MM.1S (cell line): Measurements from ENCODE around the gene SYNE1.
"Not testable (repeated sequence)": the region's sequence is repeated elsewhere in the genome, so short reads cannot be mapped to it uniquely, and the experiment has no call there.

ENCODE experiments used
- DNase-seq: peaks from one replicate; pipeline ENCODE4 v3.0.0-alpha.2; 2015
- H2AFZ ChIP-seq: fragments of 300-600 bp; sonication (generic); 2 replicates; pipeline ENCODE4 v1.6.0; 2016; ENCODE audit warnings: antibody characterized with exemption, low read length
- H3F3A ChIP-seq: fragments of 300-600 bp; sonication (generic); 2 replicates; pipeline ENCODE4 v1.6.1; 2016; ENCODE audit warnings: mild to moderate bottlenecking, antibody characterized with exemption, low read length, moderate library complexity, mixed read lengths; ENCODE audit not compliant: insufficient read depth
- H3K27ac ChIP-seq: fragments of 300-600 bp; sonication (generic); 2 replicates; pipeline ENCODE4 v1.5.1; 2016; ENCODE audit warnings: mild to moderate bottlenecking, low read length
- H3K27me3 ChIP-seq: fragments of 300-600 bp; sonication (generic); replicated peaks from 2 replicates; pipeline ENCODE4 v1.6.0; 2016; ENCODE audit warnings: low read length; ENCODE audit not compliant: insufficient read depth
- H3K36me3 ChIP-seq: fragments of 300-600 bp; sonication (generic); replicated peaks from 2 replicates; pipeline ENCODE4 v1.6.1; 2016; ENCODE audit warnings: mild to moderate bottlenecking, low read length, mixed read lengths; ENCODE audit not compliant: insufficient read depth
- H3K4me1 ChIP-seq: fragments of 300-600 bp; sonication (generic); 2 replicates; pipeline ENCODE4 v1.6.1; 2016; ENCODE audit warnings: low read length, mixed read lengths
- H3K4me2 ChIP-seq: fragments of 300-600 bp; sonication (generic); 2 replicates; pipeline ENCODE4 v1.6.0; 2016; ENCODE audit warnings: low read depth, low read length
- H3K4me3 ChIP-seq: fragments of 300-600 bp; sonication (generic); 2 replicates; pipeline ENCODE4 v1.5.1; 2016; ENCODE audit warnings: low read length, mixed read lengths
- H3K79me2 ChIP-seq: fragments of 300-600 bp; sonication (generic); 2 replicates; pipeline ENCODE4 v1.6.1; 2016; ENCODE audit warnings: mixed run types, low read length, mixed read lengths
- H3K9ac ChIP-seq: fragments of 300-600 bp; sonication (generic); 2 replicates; pipeline ENCODE4 v1.6.1; 2016; ENCODE audit warnings: low read length, mixed read lengths
- H3K9me2 ChIP-seq: fragments of 300-600 bp; sonication (generic); replicated peaks from 2 replicates; pipeline ENCODE4 v1.6.1; 2016; ENCODE audit warnings: mild to moderate bottlenecking, low read length, mixed read lengths; ENCODE audit not compliant: insufficient read depth
- H3K9me3 ChIP-seq: fragments of 300-600 bp; sonication (generic); replicated peaks from 2 replicates; pipeline ENCODE4 v1.6.1; 2016; ENCODE audit warnings: mild to moderate bottlenecking, low read length, mixed read lengths; ENCODE audit not compliant: insufficient read depth
- H4K20me1 ChIP-seq: fragments of 300-600 bp; sonication (generic); 2 replicates; pipeline ENCODE4 v1.6.1; 2016; ENCODE audit warnings: mild to moderate bottlenecking, low read length, moderate library complexity, mixed read lengths; ENCODE audit not compliant: insufficient read depth
- EZH2 ChIP-seq: fragments of 300-600 bp; sonication (generic); optimal IDR thresholded peaks from 2 replicates; pipeline ENCODE3; 2017; ENCODE audit warnings: low read depth, mild to moderate bottlenecking, antibody characterized with exemption, low read length, mixed read lengths
- EZH2phosphoT487 ChIP-seq: fragments of 300-600 bp; sonication (generic); IDR thresholded peaks from 2 replicates; pipeline ENCODE4 v1.6.1; 2018; ENCODE audit warnings: antibody characterized with exemption, low read length
- TF ChIP-seq, protein P1 (sequence below): fragments of 300-600 bp; sonication (generic); IDR thresholded peaks from 2 replicates; pipeline ENCODE4 v1.5.1; 2016; ENCODE audit warnings: antibody characterized with exemption, low read length, mixed read lengths

Gene SYNE1

DNA sequence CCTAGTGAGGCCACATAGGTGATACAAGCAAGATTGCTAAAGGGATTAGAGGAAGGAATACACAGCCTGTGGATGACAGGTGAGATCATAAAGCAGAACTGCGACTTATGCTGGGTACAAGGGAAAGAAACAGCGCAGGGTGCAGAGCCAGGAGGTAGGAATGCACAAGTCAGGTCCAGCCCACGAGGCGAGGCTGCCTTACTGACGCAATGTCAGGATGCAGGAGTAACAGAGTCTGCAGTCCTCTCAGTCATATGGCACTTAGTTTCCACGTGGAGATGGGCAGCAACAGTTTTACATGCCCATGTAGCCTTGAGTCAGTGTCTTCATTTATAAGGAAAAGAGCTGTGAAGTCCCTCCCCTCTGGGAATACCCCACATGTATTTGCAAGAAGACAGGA lies 210.9 kb downstream of the SYNE1 start:
- Histone ChIP-seq H3K4me2 (no peak overlapping the region), H3K9me2 (no peaks in the 10 kb centered on the region), H3F3A (no peaks in the 10 kb centered on the region), H3K9ac (no peak overlapping the region), H4K20me1 (no peaks in the 10 kb centered on the region), H3K27ac (no peak overlapping the region), H3K79me2 (no peaks in the 10 kb centered on the region), H3K9me3 (no peaks in the 10 kb centered on the region), H3K27me3 (no peaks in the 10 kb centered on the region), H3K4me3 (no peak overlapping the region), H2AFZ (no peak overlapping the region), H3K4me1 (no peaks in the 10 kb centered on the region), H3K36me3 (no peaks in the 10 kb centered on the region)
- DNase-seq = no peak
- TF ChIP-seq EZH2phosphoT487 = no peak
- TF ChIP-seq, protein P1, sequence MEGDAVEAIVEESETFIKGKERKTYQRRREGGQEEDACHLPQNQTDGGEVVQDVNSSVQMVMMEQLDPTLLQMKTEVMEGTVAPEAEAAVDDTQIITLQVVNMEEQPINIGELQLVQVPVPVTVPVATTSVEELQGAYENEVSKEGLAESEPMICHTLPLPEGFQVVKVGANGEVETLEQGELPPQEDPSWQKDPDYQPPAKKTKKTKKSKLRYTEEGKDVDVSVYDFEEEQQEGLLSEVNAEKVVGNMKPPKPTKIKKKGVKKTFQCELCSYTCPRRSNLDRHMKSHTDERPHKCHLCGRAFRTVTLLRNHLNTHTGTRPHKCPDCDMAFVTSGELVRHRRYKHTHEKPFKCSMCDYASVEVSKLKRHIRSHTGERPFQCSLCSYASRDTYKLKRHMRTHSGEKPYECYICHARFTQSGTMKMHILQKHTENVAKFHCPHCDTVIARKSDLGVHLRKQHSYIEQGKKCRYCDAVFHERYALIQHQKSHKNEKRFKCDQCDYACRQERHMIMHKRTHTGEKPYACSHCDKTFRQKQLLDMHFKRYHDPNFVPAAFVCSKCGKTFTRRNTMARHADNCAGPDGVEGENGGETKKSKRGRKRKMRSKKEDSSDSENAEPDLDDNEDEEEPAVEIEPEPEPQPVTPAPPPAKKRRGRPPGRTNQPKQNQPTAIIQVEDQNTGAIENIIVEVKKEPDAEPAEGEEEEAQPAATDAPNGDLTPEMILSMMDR = no peak
- TF ChIP-seq EZH2 = no peak

DNA sequence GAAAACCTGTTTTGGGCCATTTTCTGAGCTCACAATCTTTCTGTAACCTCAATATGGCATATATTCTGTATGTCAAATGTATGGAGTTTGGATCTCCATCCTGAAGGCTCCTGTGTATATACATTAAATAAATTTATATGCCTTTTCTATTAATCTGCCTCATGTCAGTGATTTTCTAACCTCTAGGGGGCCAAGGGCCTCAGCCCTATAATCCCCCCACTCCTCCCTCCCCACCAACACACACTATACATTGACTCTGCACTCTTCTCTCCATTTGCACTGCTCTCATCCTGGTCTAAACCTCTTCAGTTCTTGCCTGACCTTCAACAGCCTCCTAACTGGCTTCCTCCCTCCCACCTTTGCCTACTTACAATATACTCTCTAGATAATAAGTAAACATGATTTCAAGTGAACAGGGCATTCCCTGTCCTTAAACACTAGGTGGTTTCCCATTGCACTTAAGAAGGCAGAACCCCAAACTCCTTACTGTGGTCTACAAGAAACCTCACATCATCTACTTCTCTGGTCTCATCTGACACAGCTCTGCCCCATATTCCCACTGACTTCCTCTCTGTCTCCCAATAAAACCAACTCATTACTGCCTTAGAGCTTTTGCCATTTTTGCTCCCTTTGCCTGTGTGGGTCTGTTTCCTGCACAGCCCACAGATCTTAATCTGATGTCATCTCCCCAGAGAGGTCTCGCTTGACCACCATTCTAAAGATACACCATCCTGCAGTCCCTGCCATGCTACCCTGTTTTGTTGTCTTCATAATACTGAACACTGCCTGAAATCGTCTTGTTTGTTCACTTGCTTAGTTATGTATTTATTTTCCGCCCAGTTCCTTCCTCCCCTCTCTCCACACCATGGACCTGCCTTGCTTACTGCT lies 213.7 kb downstream of the SYNE1 start:
- H3K36me3 ChIP-seq = no peaks in the 10 kb centered on the region
- H3K9me2 ChIP-seq = no peaks in the 10 kb centered on the region
- no peak overlapping the region for H2AFZ ChIP-seq
- no peaks in the 10 kb centered on the region for H4K20me1 ChIP-seq
- H3K27me3 ChIP-seq = no peaks in the 10 kb centered on the region
- H3K9me3 ChIP-seq = no peaks in the 10 kb centered on the region
- no peaks in the 10 kb centered on the region for H3F3A ChIP-seq
- H3K27ac ChIP-seq = no peak overlapping the region
- no peaks in the 10 kb centered on the region for H3K4me1 ChIP-seq
- no peak for DNase-seq
- no peak overlapping the region for H3K4me2 ChIP-seq
- H3K9ac ChIP-seq = no peak overlapping the region
- TF ChIP-seq EZH2 (no peak), EZH2phosphoT487 (no peak)
- no peaks in the 10 kb centered on the region for H3K79me2 ChIP-seq
- H3K4me3 ChIP-seq = no peak overlapping the region

DNA sequence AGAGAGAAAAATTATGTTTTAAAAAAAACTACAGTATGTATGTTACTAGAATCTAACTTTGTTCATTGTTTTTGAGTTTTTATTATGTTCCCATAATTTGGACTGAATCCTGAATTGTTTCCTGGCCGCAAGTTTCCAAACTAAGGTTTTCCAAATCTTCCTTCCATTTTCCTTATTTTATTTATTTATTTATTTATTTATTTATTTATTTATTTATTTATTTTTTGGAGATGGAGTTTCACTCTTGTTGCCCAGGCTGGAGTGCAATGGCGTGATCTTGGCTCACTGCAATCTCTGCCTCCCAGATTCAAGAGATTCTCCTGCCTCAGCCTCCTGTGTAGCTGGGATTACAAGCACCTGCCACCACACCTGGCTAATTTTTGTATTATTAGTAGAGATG lies 215.7 kb downstream of the SYNE1 start:
- H3K9me3 ChIP-seq, H3K79me2 ChIP-seq, DNase-seq, H3K27ac ChIP-seq, H3K36me3 ChIP-seq, H3K4me3 ChIP-seq, H3K4me1 ChIP-seq, H4K20me1 ChIP-seq, H3K9ac ChIP-seq, H2AFZ ChIP-seq, H3F3A ChIP-seq, H3K27me3 ChIP-seq, H3K9me2 ChIP-seq, H3K4me2 ChIP-seq: not testable (repeated sequence)

DNA sequence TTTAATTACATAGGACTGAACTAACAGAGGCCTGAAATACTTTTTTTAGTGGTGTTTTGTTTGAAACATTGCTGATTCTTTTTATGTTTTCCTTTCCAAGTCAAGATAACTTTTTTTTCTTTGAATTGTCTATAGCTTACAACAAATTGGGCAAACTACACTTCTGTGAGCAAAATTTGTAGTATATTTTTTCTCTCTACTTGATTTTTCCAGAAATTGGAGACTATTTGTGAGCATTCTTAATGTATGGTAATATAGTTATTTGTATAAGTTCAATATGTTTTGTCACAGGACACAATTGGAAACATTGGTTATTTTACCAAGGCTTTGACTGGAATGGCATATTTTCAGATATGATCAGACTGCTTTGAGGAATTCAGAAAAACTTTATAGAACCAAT lies 216.5 kb downstream of the SYNE1 start:
- DNase-seq = no peak
- H4K20me1 ChIP-seq = no peaks in the 10 kb centered on the region
- H3K79me2 ChIP-seq = no peaks in the 10 kb centered on the region
- H3F3A ChIP-seq = no peaks in the 10 kb centered on the region
- TF ChIP-seq, protein P1 = no peak
- TF ChIP-seq EZH2 = no peak
- TF ChIP-seq EZH2phosphoT487 = no peak
- H3K4me2 ChIP-seq = no peak overlapping the region
- H3K9me3 ChIP-seq = no peaks in the 10 kb centered on the region
- H3K9ac ChIP-seq = no peak overlapping the region
- no peaks in the 10 kb centered on the region for H3K36me3 ChIP-seq
- no peak overlapping the region for H3K4me3 ChIP-seq
- no peak overlapping the region for H2AFZ ChIP-seq
- no peaks in the 10 kb centered on the region for H3K9me2 ChIP-seq
- H3K27me3 ChIP-seq = no peaks in the 10 kb centered on the region
- H3K27ac ChIP-seq = no peak overlapping the region
- H3K4me1 ChIP-seq = no peaks in the 10 kb centered on the region
